ENCODE results near the gene KDM5B.

DNA sequence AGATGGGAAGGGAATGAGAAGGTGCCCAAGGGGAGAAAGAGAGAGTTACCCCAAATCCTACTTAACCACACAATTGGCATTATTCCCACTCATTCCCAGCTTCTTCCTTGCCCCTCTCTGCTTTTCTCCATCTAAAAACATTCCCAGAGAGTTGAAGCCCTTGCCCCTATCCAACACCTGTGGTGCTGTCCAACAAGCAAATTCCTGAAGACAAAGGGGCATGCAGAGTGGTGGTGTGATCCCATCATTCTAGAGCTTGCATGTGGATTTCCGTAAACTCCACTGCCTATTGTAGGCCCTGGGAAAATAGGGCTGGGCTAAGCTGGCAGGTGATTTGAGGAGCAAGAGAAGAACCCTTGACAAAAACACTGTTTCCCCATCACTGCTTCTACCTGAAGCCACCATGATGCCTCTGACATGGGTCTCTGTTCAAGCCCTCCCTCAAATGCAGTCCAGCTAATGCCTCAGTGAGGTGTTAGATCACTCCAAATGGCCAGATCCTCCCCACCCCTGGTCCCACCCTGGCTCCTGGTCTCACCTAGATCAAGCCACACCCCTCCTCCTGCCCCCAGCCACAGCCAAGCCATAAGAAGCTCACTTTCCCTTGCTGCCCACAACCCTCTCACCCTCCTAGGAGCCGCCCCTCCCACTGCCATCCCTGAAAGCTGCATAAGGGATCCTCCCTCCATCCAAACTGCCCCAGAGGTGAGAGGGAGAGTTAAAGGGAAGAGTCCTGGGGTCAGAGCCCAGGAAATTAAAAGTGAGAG lies 127.5 kb downstream of the KDM5B start:
- TF ChIP-seq FOXK2 (IDR thresholded peaks at IDR 0.05) = no peak
- TF ChIP-seq SUZ12 (IDR thresholded peaks at IDR 0.05) = no peak
- TF ChIP-seq ZNF384 (IDR thresholded peaks at IDR 0.05) = no peak
- no peak for TF ChIP-seq FOXA1 (IDR thresholded peaks at IDR 0.05)

All from HEK293T (cell line).